ENCODE measurements around the gene CD180.

GRCh38 chr5:67204821-67205220, 8.2 kb upstream of the CD180 start:
- TF ChIP-seq EZH2 (IDR thresholded peaks at IDR 0.05; ENCODE audit: low read length, missing control alignments), result no peak
- TF ChIP-seq, protein P1, sequence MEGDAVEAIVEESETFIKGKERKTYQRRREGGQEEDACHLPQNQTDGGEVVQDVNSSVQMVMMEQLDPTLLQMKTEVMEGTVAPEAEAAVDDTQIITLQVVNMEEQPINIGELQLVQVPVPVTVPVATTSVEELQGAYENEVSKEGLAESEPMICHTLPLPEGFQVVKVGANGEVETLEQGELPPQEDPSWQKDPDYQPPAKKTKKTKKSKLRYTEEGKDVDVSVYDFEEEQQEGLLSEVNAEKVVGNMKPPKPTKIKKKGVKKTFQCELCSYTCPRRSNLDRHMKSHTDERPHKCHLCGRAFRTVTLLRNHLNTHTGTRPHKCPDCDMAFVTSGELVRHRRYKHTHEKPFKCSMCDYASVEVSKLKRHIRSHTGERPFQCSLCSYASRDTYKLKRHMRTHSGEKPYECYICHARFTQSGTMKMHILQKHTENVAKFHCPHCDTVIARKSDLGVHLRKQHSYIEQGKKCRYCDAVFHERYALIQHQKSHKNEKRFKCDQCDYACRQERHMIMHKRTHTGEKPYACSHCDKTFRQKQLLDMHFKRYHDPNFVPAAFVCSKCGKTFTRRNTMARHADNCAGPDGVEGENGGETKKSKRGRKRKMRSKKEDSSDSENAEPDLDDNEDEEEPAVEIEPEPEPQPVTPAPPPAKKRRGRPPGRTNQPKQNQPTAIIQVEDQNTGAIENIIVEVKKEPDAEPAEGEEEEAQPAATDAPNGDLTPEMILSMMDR (conservative IDR thresholded peaks at IDR 0.05 in 1 of 2, IDR thresholded peaks at IDR 0.05 in 1 of 2; ENCODE audit: low read depth in 1 of 2, low read length in 2 of 2), result no peak
